RPMI7951 (cell line): ENCODE results near the gene REXO5. TPM values are rescaled to one million over a fixed set of nuclear protein-coding genes. Genes with fewer than 3 reads are reported as not detected.
"Not testable (repeated sequence)": the region's sequence is repeated elsewhere in the genome, so short reads cannot be mapped to it uniquely, and the experiment has no call there.

ENCODE experiments used
- DNase-seq: peaks from one replicate; pipeline ENCODE4 v3.0.0-alpha.2; 2012; ENCODE audit warnings: low read depth
- total RNA-seq: library from RNA; depleted of rRNA; stranded (reverse); fragments of >200 nt; shearing (Covaris generic); gene quantifications from 2 replicates; pipeline ENCODE4 v1.2.3, GENCODE V29; 2014

REXO5 gene
- total RNA-seq, 1 experiment from 2014 or later: 12.5 TPM

- DNase-seq: no peak
These were observed 3.2 kb upstream of the REXO5 start for GRCh38 chr16:20803192-20803560.

- no peak for DNase-seq
These were observed 2.6 kb upstream of the REXO5 start for GRCh38 chr16:20803561-20804214.

GRCh38 chr16:20805684-20806167 lies 601 bp upstream of the REXO5 start:
- not testable (repeated sequence) for DNase-seq

GRCh38 chr16:20807862-20808261 lies 1.5 kb downstream of the REXO5 start:
- no peak for DNase-seq

GRCh38 chr16:20811889-20812439 lies 5.6 kb downstream of the REXO5 start:
- DNase-seq: no peak

GRCh38 chr16:20812510-20812909 lies 6.2 kb downstream of the REXO5 start:
- no peak for DNase-seq

- DNase-seq: peak; percentile 4
These were observed 8.5 kb downstream of the REXO5 start for GRCh38 chr16:20814784-20815183.

GRCh38 chr16:20818929-20819585 lies 12.7 kb downstream of the REXO5 start:
- DNase-seq: no peak

GRCh38 chr16:20821682-20822081 lies 15.4 kb downstream of the REXO5 start:
- no peak for DNase-seq

- no peak for DNase-seq
These were observed 16.4 kb downstream of the REXO5 start for GRCh38 chr16:20822521-20823325.

GRCh38 chr16:20826039-20826566 lies 19.8 kb downstream of the REXO5 start:
- no peak for DNase-seq

GRCh38 chr16:20829536-20829935 lies 23.2 kb downstream of the REXO5 start:
- no peak for DNase-seq

GRCh38 chr16:20830372-20830771 lies 24.0 kb downstream of the REXO5 start:
- DNase-seq: no peak

- no peak for DNase-seq
These were observed 26.8 kb downstream of the REXO5 start for GRCh38 chr16:20833086-20833485.

GRCh38 chr16:20838240-20838639 lies 31.9 kb downstream of the REXO5 start:
- no peak for DNase-seq

GRCh38 chr16:20839504-20839903 lies 33.2 kb downstream of the REXO5 start:
- no peak for DNase-seq

- DNase-seq: no peak
These were observed 37.7 kb downstream of the REXO5 start for GRCh38 chr16:20844054-20844453.

GRCh38 chr16:20844588-20844987 lies 38.3 kb downstream of the REXO5 start:
- DNase-seq: no peak

GRCh38 chr16:20846030-20846429 lies 39.7 kb downstream of the REXO5 start:
- no peak for DNase-seq

GRCh38 chr16:20846551-20846950 lies 40.2 kb downstream of the REXO5 start:
- DNase-seq: no peak

- no peak for DNase-seq
These were observed 41.2 kb downstream of the REXO5 start for GRCh38 chr16:20847550-20847949.
